Upper lobe of left lung (tissue), 6 donors: ENCODE results near the gene CLCN1. TPM values are rescaled to one million over a fixed set of nuclear protein-coding genes. Genes with fewer than 3 reads are reported as not detected.

Experiments
- ATAC-seq, 2 donors: fragments of 200-7000 bp; cut with Tn5 transposase; one replicate each; pipeline ENCODE4 v1.9.1; 2022; ENCODE audit warnings: mild to moderate bottlenecking in 2 of 2, moderate library complexity in 2 of 2; ENCODE audit not compliant: low FRiP score in 2 of 2
- DNase-seq, 2 donors: peaks; one replicate each; pipeline ENCODE4 v3.0.0-alpha.2; 2019 to 2020
- H3K27ac ChIP-seq, 4 donors: fragments of 200-600 bp; sonication (generic); one replicate each; pipeline ENCODE4 v1.5.1; 2016 to 2019
- H3K27me3 ChIP-seq, 4 donors: fragments of 200-600 bp; sonication (generic); one replicate each; pipeline ENCODE4 v1.5.1; 2017 to 2019
- H3K36me3 ChIP-seq, 4 donors: fragments of 200-600 bp; sonication (generic); one replicate each; pipeline ENCODE4 v1.5.1; 2016 to 2019
- H3K4me1 ChIP-seq, 4 donors: fragments of 200-600 bp; sonication (generic); one replicate each; pipeline ENCODE4 v1.5.1; 2018 to 2019
- H3K4me3 ChIP-seq, 4 donors: fragments of 200-600 bp; sonication (generic); one replicate each; pipeline ENCODE4 v1.5.1; 2017 to 2019; ENCODE audit warnings: mild to moderate bottlenecking in 2 of 4, moderate library complexity in 1 of 4
- H3K9me3 ChIP-seq, 4 donors: fragments of 200-600 bp; sonication (generic); one replicate each; pipeline ENCODE4 v1.5.1; 2018 to 2019
- CTCF ChIP-seq, 6 experiments: fragments of 450-650 bp in 4 of 6; fragments of 200-600 bp in 2 of 6; sonication (generic) in 2 of 6; IDR thresholded peaks; one replicate each; pipeline ENCODE4 v1.5.1; 2016 to 2019; ENCODE audit warnings: antibody characterized with exemption in 6 of 6
- EP300 ChIP-seq, 4 donors: sonication (generic); formaldehyde crosslinking; IDR thresholded peaks; one replicate each; pipeline ENCODE4 v1.5.1; 2017; ENCODE audit warnings: antibody characterized with exemption in 4 of 4, control low read depth in 2 of 4
- POLR2A ChIP-seq, 4 donors: fragments of 450-650 bp; IDR thresholded peaks; one replicate each; pipeline ENCODE4 v1.5.1; 2016 to 2017; ENCODE audit warnings: antibody characterized with exemption in 4 of 4, mild to moderate bottlenecking in 2 of 4
- POLR2AphosphoS5 ChIP-seq, 2 donors: sonication (generic); formaldehyde crosslinking; IDR thresholded peaks; one replicate each; pipeline ENCODE4 v1.5.1; 2017; ENCODE audit warnings: antibody characterized with exemption in 2 of 2
- WGBS, 2 donors: methylation state at CpG; one replicate each; pipeline ENCODE4 v1.1.5; 2017 to 2018; 5-methylcytosine and 5-hydroxymethylcytosine counted together
- total RNA-seq, 6 donors: library from RNA; depleted of rRNA in 4 of 6; stranded (reverse); fragments of >200 nt in 4 of 6; gene quantifications; one replicate each; pipeline versions ENCODE4 v1.1.0 to v1.2.1, GENCODE V29; 2016 to 2021
- donor health status: DM: no; HTN: no; CAD: no; lungs with moderate emphysema.
- donor health status: DM: no; HTN: yes; CAD: no; lungs with severe emphysema.

The CLCN1 gene
- total RNA-seq, 6 donors from 2014 or later, result 0.10 TPM; not detected in 5

GRCh38 chr7:143303733-143304132 lies 12.2 kb upstream of the CLCN1 start:
- Histone ChIP-seq H3K4me1 (peaks cover 8 to 27% (median 19%) of the 10 kb centered on the region in 4 donors), H3K27me3 (no peaks in the 10 kb centered on the region), H3K27ac (no peak overlapping the region), H3K4me3 (no peak overlapping the region), H3K36me3 (peaks cover 10 to 91% (median 56%) of the 10 kb centered on the region in 4 donors), H3K9me3 (no peaks in the 10 kb centered on the region)
- WGBS, 2 donors, result 94 to 95% methylated on average over 10 of the region's 10 CpGs
- DNase-seq (no peak), ATAC-seq (no peak)
- TF ChIP-seq POLR2A (IDR thresholded peaks at IDR 0.05) (no peak), EP300 (IDR thresholded peaks at IDR 0.05) (no peak), CTCF (IDR thresholded peaks at IDR 0.05) (no peak), POLR2AphosphoS5 (IDR thresholded peaks at IDR 0.05) (no peak)

GRCh38 chr7:143304938-143305337 lies 11.0 kb upstream of the CLCN1 start:
- peaks cover 10 to 85% (median 52%) of the 10 kb centered on the region in 4 donors for H3K36me3 ChIP-seq
- H3K9me3 ChIP-seq, result no peaks in the 10 kb centered on the region
- H3K27me3 ChIP-seq, result no peaks in the 10 kb centered on the region
- peaks cover 8 to 27% (median 15%) of the 10 kb centered on the region in 4 donors for H3K4me1 ChIP-seq
- no peak for ATAC-seq
- no peak for TF ChIP-seq EP300 (IDR thresholded peaks at IDR 0.05)
- no peak for TF ChIP-seq POLR2AphosphoS5 (IDR thresholded peaks at IDR 0.05)
- no peak for TF ChIP-seq CTCF (IDR thresholded peaks at IDR 0.05)
- TF ChIP-seq POLR2A (IDR thresholded peaks at IDR 0.05), result no peak
- 89 to 100% methylated on average over 6 of the region's 6 CpGs for WGBS, 2 donors
- no peak overlapping the region for H3K4me3 ChIP-seq
- H3K27ac ChIP-seq, result no peak overlapping the region
- DNase-seq, result no peak

- Histone ChIP-seq H3K9me3 (no peaks in the 10 kb centered on the region), H3K4me3 (no peak overlapping the region), H3K4me1 (peaks cover 5 to 22% (median 10%) of the 10 kb centered on the region in 4 donors), H3K36me3 (peaks cover 10 to 79% (median 46%) of the 10 kb centered on the region in 4 donors), H3K27ac (no peak overlapping the region), H3K27me3 (no peaks in the 10 kb centered on the region)
- DNase-seq (peak in 1 of 2 donors; percentile 72), ATAC-seq (peak; percentile 70 to 76)
- WGBS, 2 donors, result 60 to 61% methylated on average over 10 of the region's 10 CpGs
- TF ChIP-seq CTCF (IDR thresholded peaks at IDR 0.05) (peak; percentile 52 to 79 (median 72)), EP300 (IDR thresholded peaks at IDR 0.05) (no peak)
These were observed 10.4 kb upstream of the CLCN1 start for GRCh38 chr7:143305423-143306070.

- 95 to 98% methylated on average over 2 of the region's 2 CpGs for WGBS, 2 donors
These were observed 7.3 kb upstream of the CLCN1 start for GRCh38 chr7:143308632-143309031.

More at GRCh38 chr7:143308632-143309031, 7.3 kb upstream of the CLCN1 start:
- no peaks in the 10 kb centered on the region for H3K27me3 ChIP-seq
- H3K9me3 ChIP-seq, result no peaks in the 10 kb centered on the region
- no peak for ATAC-seq
- no peak overlapping the region for H3K27ac ChIP-seq
- peaks cover 10 to 48% (median 33%) of the 10 kb centered on the region in 4 donors for H3K36me3 ChIP-seq
- TF ChIP-seq POLR2A (IDR thresholded peaks at IDR 0.05) (no peak), POLR2AphosphoS5 (IDR thresholded peaks at IDR 0.05) (no peak), EP300 (IDR thresholded peaks at IDR 0.05) (no peak), CTCF (IDR thresholded peaks at IDR 0.05) (no peak)
- H3K4me3 ChIP-seq, result no peak overlapping the region
- DNase-seq, result no peak
- H3K4me1 ChIP-seq, result peaks cover 0 to 6% (median 0%) of the 10 kb centered on the region in 4 donors
